HL-60 (cell line): ENCODE results near the gene RTN4R.

Experiments
- CTCF ChIP-seq: IDR thresholded peaks from one replicate; pipeline ENCODE4 v1.5.1; 2011; ENCODE audit warnings: low read length, control low read depth, inconsistent platforms; ENCODE audit not compliant: insufficient read depth
- GABPA ChIP-seq: IDR thresholded peaks from 2 replicates; pipeline ENCODE4 v1.6.1; 2012; ENCODE audit warnings: low read depth
- POLR2AphosphoS5 ChIP-seq: IDR thresholded peaks from 2 replicates; pipeline ENCODE4 v1.6.1; 2012; ENCODE audit warnings: low read depth
- REST ChIP-seq: IDR thresholded peaks from 2 replicates; pipeline ENCODE4 v1.6.1; 2012; ENCODE audit warnings: low read depth; ENCODE audit not compliant: insufficient replicate concordance
- SPI1 ChIP-seq: IDR thresholded peaks from 2 replicates; pipeline ENCODE4 v1.6.1; 2012; ENCODE audit warnings: low read depth, mild to moderate bottlenecking, borderline replicate concordance

GRCh38 chr22:20292673-20293232, 24.6 kb upstream of the RTN4R start:
- TF ChIP-seq CTCF: no peak
- TF ChIP-seq POLR2AphosphoS5: no peak
- TF ChIP-seq GABPA: no peak
- TF ChIP-seq REST: no peak
- TF ChIP-seq SPI1: no peak
